HL-60 (cell line): ENCODE data around the gene CIZ1.

Experiments used
- CTCF ChIP-seq: IDR thresholded peaks from one replicate; pipeline ENCODE4 v1.5.1; 2011; ENCODE audit warnings: low read length, control low read depth, inconsistent platforms; ENCODE audit not compliant: insufficient read depth
- POLR2AphosphoS5 ChIP-seq: IDR thresholded peaks from 2 replicates; pipeline ENCODE4 v1.6.1; 2012; ENCODE audit warnings: low read depth

- TF ChIP-seq CTCF (no peak), POLR2AphosphoS5 (no peak)
These were observed 44.7 kb downstream of the CIZ1 start for GRCh38 chr9:128146591-128147120.
